Endothelial cell of umbilical vein (primary cell): ENCODE results near the gene SLC5A10. TPM values are rescaled to one million over a fixed set of nuclear protein-coding genes. Genes with fewer than 3 reads are reported as not detected.

Source experiments
- BruUV-seq: library from RNA; stranded (reverse); fragments of 400-500 nt; replicated peaks from 2 replicates; lab custom pipeline; 2021; lab: Mats Ljungman, UMichigan
- CTCF ChIA-PET: fragments of 300-600, 350-600 bp; sonication (Branson Sonifier 250); formaldehyde crosslinking; loops from one replicate; lab custom pipeline; 2021; ENCODE audit warnings: antibody characterized with exemption, inconsistent platforms; lab: Charles Lee
- POLR2A ChIA-PET: fragments of 300-600, 350-600 bp; sonication (Branson Sonifier 250); formaldehyde crosslinking; loops from one replicate; lab custom pipeline; 2021; ENCODE audit warnings: antibody characterized with exemption, inconsistent platforms; lab: Charles Lee
- DNase-seq: peaks from one replicate; pipeline ENCODE4 v3.0.0-alpha.2; 2011; ENCODE audit warnings: low read depth, low spot score
- FAIRE-seq: peaks from 2 replicates; lab custom pipeline; 2011; peaks lifted over from hg19 to GRCh38; lab: Jason Lieb, UNC
- H2AFZ ChIP-seq: 2 replicates; pipeline ENCODE4 v1.6.0; 2012; ENCODE audit warnings: low read depth, low read length, control low read depth, inconsistent platforms
- H3K27ac ChIP-seq: 2 replicates; pipeline ENCODE4 v1.5.1; 2011; ENCODE audit warnings: low read depth, mild to moderate bottlenecking, control low read depth, low read length, moderate library complexity; ENCODE audit not compliant: insufficient read depth
- H3K27me3 ChIP-seq, 2 experiments: 2 replicates each; pipeline versions ENCODE4 v1.6.0 to v1.6.1; 2011; ENCODE audit warnings: low read length in 2 of 2, mixed read lengths in 1 of 2; ENCODE audit not compliant: control insufficient read depth in 2 of 2, insufficient read depth in 2 of 2
- H3K36me3 ChIP-seq, 2 experiments: 2 replicates in 1 of 2; 3 replicates in 1 of 2; pipeline ENCODE4 v1.5.1; 2011; ENCODE audit warnings: low read length in 2 of 2, mild to moderate bottlenecking in 1 of 2, moderate library complexity in 1 of 2; ENCODE audit not compliant: control insufficient read depth in 2 of 2, insufficient read depth in 2 of 2; ENCODE audit errors: extremely low read depth in 1 of 2
- H3K4me1 ChIP-seq: 3 replicates; pipeline ENCODE4 v1.5.1; 2011; ENCODE audit warnings: mild to moderate bottlenecking, low read length; ENCODE audit not compliant: control insufficient read depth, insufficient read depth; ENCODE audit errors: extremely low read depth
- H3K4me2 ChIP-seq: 2 replicates; pipeline ENCODE4 v1.6.1; 2011; ENCODE audit warnings: low read length, control low read depth, mixed read lengths; ENCODE audit not compliant: insufficient read depth
- H3K4me3 ChIP-seq, 3 experiments: fragments of 200-600 bp in 1 of 3; sonication (generic), shearing (Covaris generic) in 1 of 3; replicated peaks in 1 of 3; 2 replicates each; pipeline ENCODE4 v1.5.1; 2011 to 2016; ENCODE audit warnings: control low read depth in 3 of 3, low read length in 3 of 3, mild to moderate bottlenecking in 2 of 3, inconsistent platforms in 1 of 3, low read depth in 1 of 3, moderate library complexity in 1 of 3; ENCODE audit not compliant: insufficient read depth in 1 of 3
- H3K79me2 ChIP-seq: 2 replicates; pipeline ENCODE4 v1.6.0; 2012; ENCODE audit warnings: low read length, inconsistent platforms; ENCODE audit not compliant: control insufficient read depth, insufficient read depth
- H3K9ac ChIP-seq: replicated peaks from 2 replicates; pipeline ENCODE3; 2011; ENCODE audit warnings: low read length, control low read depth; ENCODE audit not compliant: insufficient read depth; ENCODE audit errors: extremely low read depth
- H3K9me1 ChIP-seq: replicated peaks from 3 replicates; pipeline ENCODE4 v1.6.0; 2011; ENCODE audit warnings: mild to moderate bottlenecking, low read length; ENCODE audit not compliant: control insufficient read depth, insufficient read depth; ENCODE audit errors: extremely low read depth
- H3K9me3 ChIP-seq: replicated peaks from 2 replicates; pipeline ENCODE4 v1.5.1; 2012; ENCODE audit warnings: low read length, inconsistent platforms; ENCODE audit not compliant: control insufficient read depth, insufficient read depth
- H4K20me1 ChIP-seq: replicated peaks from 2 replicates; pipeline ENCODE3; 2011; ENCODE audit warnings: mild to moderate bottlenecking, low read length; ENCODE audit not compliant: control insufficient read depth, insufficient read depth; ENCODE audit errors: extremely low read depth
- EZH2 ChIP-seq: IDR thresholded peaks from 2 replicates; pipeline ENCODE4 v1.6.1; 2012; ENCODE audit warnings: borderline replicate concordance, low read depth, mild to moderate bottlenecking, moderate library complexity, low read length, inconsistent platforms; ENCODE audit not compliant: severe bottlenecking
- FOS ChIP-seq: IDR thresholded peaks from 2 replicates; pipeline ENCODE4 v1.6.1; 2011; ENCODE audit warnings: mild to moderate bottlenecking, low read length, moderate library complexity, borderline replicate concordance; ENCODE audit not compliant: insufficient read depth
- GATA2 ChIP-seq: IDR thresholded peaks from 2 replicates; pipeline ENCODE4 v1.7.0; 2011; ENCODE audit warnings: low read depth, mild to moderate bottlenecking, moderate library complexity, mixed read lengths, low read length; ENCODE audit not compliant: insufficient read length, insufficient read depth
- JUN ChIP-seq: IDR thresholded peaks from 2 replicates; pipeline ENCODE4 v1.6.1; 2011; ENCODE audit warnings: borderline replicate concordance, low read depth; ENCODE audit not compliant: insufficient read length, insufficient read depth
- MAX ChIP-seq: IDR thresholded peaks from 2 replicates; pipeline ENCODE4 v1.6.1; 2011; ENCODE audit not compliant: insufficient read depth, insufficient read length
- MYC ChIP-seq: IDR thresholded peaks from one replicate; pipeline ENCODE4 v1.6.1; 2011; ENCODE audit warnings: mild to moderate bottlenecking, low read depth, low read length
- POLR2A ChIP-seq: IDR thresholded peaks from 2 replicates; pipeline ENCODE4 v1.6.1; 2012; ENCODE audit warnings: low read depth, mild to moderate bottlenecking, control low read depth, low read length
- POLR2AphosphoS5 ChIP-seq: IDR thresholded peaks from 2 replicates; pipeline ENCODE4 v1.6.1; 2012; ENCODE audit warnings: low read depth, mild to moderate bottlenecking, control low read depth, low read length, moderate library complexity; ENCODE audit not compliant: insufficient read depth
- dilution Hi-C: fragments of 300-500 bp; cut with MboI; formaldehyde crosslinking; loops from one replicate; pipeline ENCODE4 v1.15.0; 2019; ENCODE audit warnings: low sequenced_read_pairs; ENCODE audit not compliant: extremely low pct_ligation_motif_present
- intact Hi-C: fragments of 100-400 bp; cut with micrococcal nuclease; formaldehyde crosslinking; loops from one replicate; pipeline ENCODE4 v1.10.0; 2022
- polyA plus RNA-seq, 4 experiments: library from polyadenylated mRNA; depleted of rRNA in 3 of 4; stranded (reverse) in 3 of 4; unstranded in 1 of 4; fragments of >200 nt; gene quantifications; 2 replicates each; pipeline versions ENCODE4 v1.2.1 to v1.2.3, GENCODE V29; 2011 to 2012; ENCODE audit warnings: missing spikeins in 1 of 4
- total RNA-seq: library from RNA; stranded (reverse); gene quantifications from 2 replicates; pipeline ENCODE4 v1.2.3, GENCODE V29; 2021
- TF ChIP-seq, protein P1 (sequence below), 2 donors: IDR thresholded peaks; 1 replicate in 1 of 2; 2 replicates in 1 of 2; pipeline ENCODE4 v1.5.1; 2011; ENCODE audit warnings: low read length in 2 of 2, mild to moderate bottlenecking in 2 of 2, moderate library complexity in 2 of 2, control low read depth in 1 of 2, inconsistent platforms in 1 of 2, low read depth in 1 of 2; ENCODE audit not compliant: insufficient read depth in 1 of 2; ENCODE audit errors: extremely low read depth in 1 of 2

SLC5A10 gene
- total and polyA plus RNA-seq, 2 donors (not counting 3 experiments of a cell fraction or from before 2014, with no cell fraction given) = not detected

DNA sequence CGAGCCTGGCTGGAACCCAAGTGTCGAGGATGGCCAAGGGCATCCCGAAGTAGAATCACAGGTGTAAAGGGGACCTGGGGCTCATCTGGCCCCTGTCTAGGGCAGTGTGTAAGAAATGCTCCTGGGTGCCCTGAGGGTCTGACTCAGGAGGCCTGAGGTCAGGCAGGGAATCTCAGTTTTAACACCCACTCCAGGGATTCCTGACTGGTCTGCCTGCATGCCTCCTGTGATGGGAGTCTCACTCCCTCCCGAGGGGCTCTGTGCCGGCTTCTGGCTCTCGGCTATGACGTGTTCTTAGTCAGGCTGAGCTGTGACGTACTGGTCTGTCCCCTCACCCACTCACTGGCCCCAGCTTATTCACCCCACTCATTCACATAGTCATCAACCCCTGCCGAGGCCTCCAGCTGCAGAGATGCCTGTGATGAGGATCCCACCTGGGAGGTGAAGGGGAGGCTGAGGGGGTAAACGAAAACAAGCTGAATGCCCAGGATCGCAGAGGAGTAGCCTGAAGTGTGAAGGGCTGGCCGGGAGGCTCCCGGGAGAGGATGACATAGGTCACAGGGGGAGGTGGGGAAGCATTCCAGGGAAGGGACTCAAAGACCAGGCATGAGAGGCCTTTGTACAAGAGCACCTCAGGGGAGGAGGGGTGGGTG lies 28.8 kb downstream of the SLC5A10 start:
- Histone ChIP-seq H3K4me2 (no peak overlapping the region), H3K27ac (no peak overlapping the region), H3K9me3 (no peaks in the 10 kb centered on the region), H3K36me3 (peaks cover 0 to 12% of the 10 kb centered on the region in 2 experiments), H3K27me3 (no peaks in the 10 kb centered on the region), H3K4me3 (no peak overlapping the region), H3K9me1 (no peaks in the 10 kb centered on the region), H3K4me1 (peaks cover 8% of the 10 kb centered on the region), H3K9ac (no peak overlapping the region), H2AFZ (no peak overlapping the region), H3K79me2 (no peaks in the 10 kb centered on the region), H4K20me1 (no peaks in the 10 kb centered on the region)
- no TSS peak for BruUV-seq
- no peak for TF ChIP-seq GATA2
- TF ChIP-seq MYC = no peak
- no peak for TF ChIP-seq JUN
- TF ChIP-seq, protein P1, sequence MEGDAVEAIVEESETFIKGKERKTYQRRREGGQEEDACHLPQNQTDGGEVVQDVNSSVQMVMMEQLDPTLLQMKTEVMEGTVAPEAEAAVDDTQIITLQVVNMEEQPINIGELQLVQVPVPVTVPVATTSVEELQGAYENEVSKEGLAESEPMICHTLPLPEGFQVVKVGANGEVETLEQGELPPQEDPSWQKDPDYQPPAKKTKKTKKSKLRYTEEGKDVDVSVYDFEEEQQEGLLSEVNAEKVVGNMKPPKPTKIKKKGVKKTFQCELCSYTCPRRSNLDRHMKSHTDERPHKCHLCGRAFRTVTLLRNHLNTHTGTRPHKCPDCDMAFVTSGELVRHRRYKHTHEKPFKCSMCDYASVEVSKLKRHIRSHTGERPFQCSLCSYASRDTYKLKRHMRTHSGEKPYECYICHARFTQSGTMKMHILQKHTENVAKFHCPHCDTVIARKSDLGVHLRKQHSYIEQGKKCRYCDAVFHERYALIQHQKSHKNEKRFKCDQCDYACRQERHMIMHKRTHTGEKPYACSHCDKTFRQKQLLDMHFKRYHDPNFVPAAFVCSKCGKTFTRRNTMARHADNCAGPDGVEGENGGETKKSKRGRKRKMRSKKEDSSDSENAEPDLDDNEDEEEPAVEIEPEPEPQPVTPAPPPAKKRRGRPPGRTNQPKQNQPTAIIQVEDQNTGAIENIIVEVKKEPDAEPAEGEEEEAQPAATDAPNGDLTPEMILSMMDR (IDR thresholded peaks at IDR 0.05; ENCODE audit: extremely low read depth in 1 of 2, insufficient read depth in 1 of 2, low read depth in 1 of 2, low read length in 2 of 2) = no peak
- TF ChIP-seq POLR2A = no peak
- no peak for TF ChIP-seq MAX
- TF ChIP-seq POLR2AphosphoS5 = no peak
- no peak for TF ChIP-seq EZH2
- TF ChIP-seq FOS = no peak
- intact Hi-C loops (no loop called here), dilution Hi-C loops (no loop called here)
- no peak for FAIRE-seq
- CTCF ChIA-PET = interaction anchor here (0.9 to 2.0 kb wide), 5 partner anchors 10 to 20 kb away, joined by 4 to 11 read pairs (median 4); no protein-coding TSS in a partner anchor
- no peak for DNase-seq
- POLR2A ChIA-PET = no interaction called here
